SH-SY5Y (cell line): ENCODE data around the gene ZNF185.

Source experiments
- GATA2 ChIP-seq: IDR thresholded peaks from 2 replicates; pipeline ENCODE4 v1.6.1; 2011; ENCODE audit warnings: mild to moderate bottlenecking, low read depth, low read length
- GATA3 ChIP-seq: IDR thresholded peaks from 2 replicates; pipeline ENCODE4 v1.6.1; 2011; ENCODE audit warnings: low read depth, mild to moderate bottlenecking, low read length, moderate library complexity

DNA sequence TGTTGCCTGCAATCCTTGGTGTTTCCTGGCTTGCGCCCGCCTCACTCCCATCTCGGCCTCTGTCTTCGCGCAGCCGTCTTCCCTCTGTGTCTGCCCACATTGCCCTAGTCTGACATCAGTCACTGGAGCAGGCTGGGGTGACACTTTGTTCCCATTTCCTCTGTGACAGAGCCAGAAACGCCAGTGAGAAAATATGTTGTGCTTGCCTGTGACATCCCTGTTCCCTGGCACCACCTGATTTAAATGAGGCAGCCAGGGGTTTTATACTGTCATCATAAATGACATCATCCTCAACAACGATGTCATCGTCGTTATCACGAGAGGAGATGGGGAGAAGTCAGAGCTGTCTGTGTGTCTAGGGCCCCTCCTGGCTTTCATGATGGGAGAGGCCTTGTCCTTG, 29.1 kb downstream of the ZNF185 start:
- TF ChIP-seq GATA2 = no peak
- no peak for TF ChIP-seq GATA3
